ENCODE results near the gene KLHL29.

DNA sequence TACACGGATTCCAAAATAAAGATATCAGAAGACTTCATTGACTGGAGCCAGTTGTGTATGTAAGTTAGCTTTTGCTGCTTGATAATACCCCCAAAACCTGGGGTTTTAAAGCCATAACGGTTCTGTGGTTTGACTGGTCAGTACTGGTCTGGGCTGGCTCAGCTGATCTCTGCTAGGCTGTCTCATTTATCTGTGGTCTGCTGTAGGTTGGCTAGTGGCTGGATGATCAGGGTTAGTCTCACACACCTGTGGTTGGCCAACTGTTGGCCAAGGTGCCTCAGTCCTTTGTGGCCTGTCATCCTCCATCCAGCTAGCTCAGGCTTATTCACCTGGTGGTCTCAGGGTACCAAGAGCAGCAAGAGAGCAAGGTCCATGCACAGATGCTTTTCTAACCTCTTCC lies 183.2 kb downstream of the KLHL29 start:
- TF ChIP-seq, protein P1, sequence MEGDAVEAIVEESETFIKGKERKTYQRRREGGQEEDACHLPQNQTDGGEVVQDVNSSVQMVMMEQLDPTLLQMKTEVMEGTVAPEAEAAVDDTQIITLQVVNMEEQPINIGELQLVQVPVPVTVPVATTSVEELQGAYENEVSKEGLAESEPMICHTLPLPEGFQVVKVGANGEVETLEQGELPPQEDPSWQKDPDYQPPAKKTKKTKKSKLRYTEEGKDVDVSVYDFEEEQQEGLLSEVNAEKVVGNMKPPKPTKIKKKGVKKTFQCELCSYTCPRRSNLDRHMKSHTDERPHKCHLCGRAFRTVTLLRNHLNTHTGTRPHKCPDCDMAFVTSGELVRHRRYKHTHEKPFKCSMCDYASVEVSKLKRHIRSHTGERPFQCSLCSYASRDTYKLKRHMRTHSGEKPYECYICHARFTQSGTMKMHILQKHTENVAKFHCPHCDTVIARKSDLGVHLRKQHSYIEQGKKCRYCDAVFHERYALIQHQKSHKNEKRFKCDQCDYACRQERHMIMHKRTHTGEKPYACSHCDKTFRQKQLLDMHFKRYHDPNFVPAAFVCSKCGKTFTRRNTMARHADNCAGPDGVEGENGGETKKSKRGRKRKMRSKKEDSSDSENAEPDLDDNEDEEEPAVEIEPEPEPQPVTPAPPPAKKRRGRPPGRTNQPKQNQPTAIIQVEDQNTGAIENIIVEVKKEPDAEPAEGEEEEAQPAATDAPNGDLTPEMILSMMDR (IDR thresholded peaks at IDR 0.05): no peak
- TF ChIP-seq SIN3A (IDR thresholded peaks at IDR 0.05; ENCODE audit: borderline replicate concordance, insufficient read depth, low read depth, low read length): no peak
- no peak for TF ChIP-seq TCF7L2 (IDR thresholded peaks at IDR 0.05; ENCODE audit: low read depth, low read length)
- TF ChIP-seq POLR2AphosphoS5 (IDR thresholded peaks at IDR 0.05; ENCODE audit: low read depth, low read length): no peak

Measured in Panc1 (cell line).